Nephron progenitor cell (in vitro differentiated cells): ENCODE data around the gene AP2A2.
A peak's percentile ranks its signal among the peaks of the same experiment; 100 is the strongest.

Source experiments
- DNase-seq: peaks from one replicate; pipeline ENCODE4 v3.0.0; 2021
- H3K27ac Mint-ChIP-seq: 2 replicates; pipeline ENCODE4 v1.8.0; 2021; ENCODE audit warnings: mild to moderate bottlenecking, moderate library complexity, mixed read lengths
- H3K27me3 Mint-ChIP-seq: 2 replicates; pipeline ENCODE4 v1.8.0; 2021; ENCODE audit warnings: mild to moderate bottlenecking, low read depth, mixed read lengths; ENCODE audit not compliant: poor library complexity
- H3K36me3 Mint-ChIP-seq: 2 replicates; pipeline ENCODE4 v1.8.0; 2021; ENCODE audit warnings: low read depth, mixed read lengths
- H3K4me1 Mint-ChIP-seq: 2 replicates; pipeline ENCODE4 v1.8.0; 2021; ENCODE audit warnings: mixed read lengths
- H3K4me3 Mint-ChIP-seq: 2 replicates; pipeline ENCODE4 v1.8.0; 2021; ENCODE audit warnings: mild to moderate bottlenecking, moderate library complexity, mixed read lengths
- H3K9me3 Mint-ChIP-seq: 2 replicates; pipeline ENCODE4 v1.8.0; 2021; ENCODE audit warnings: mild to moderate bottlenecking, moderate library complexity, mixed read lengths
- CTCF ChIP-seq: fragments of 200-600 bp; sonication (generic); IDR thresholded peaks from 2 replicates; pipeline ENCODE4 v1.5.0; 2021; ENCODE audit warnings: antibody characterized with exemption

AP2A2 gene

GRCh38 chr11:1010551-1011319, 85.1 kb downstream of the AP2A2 start:
- H3K4me1 Mint-ChIP-seq: peaks cover 15% of the 10 kb centered on the region
- no peak overlapping the region for H3K4me3 Mint-ChIP-seq
- peaks cover 2% of the 10 kb centered on the region for H3K27me3 Mint-ChIP-seq
- no peak for TF ChIP-seq CTCF
- no peaks in the 10 kb centered on the region for H3K9me3 Mint-ChIP-seq
- DNase-seq: no peak
- peaks cover 15% of the 10 kb centered on the region for H3K36me3 Mint-ChIP-seq
- peak overlapping the region; percentile 22 for H3K27ac Mint-ChIP-seq

GRCh38 chr11:1011320-1011698, 85.6 kb downstream of the AP2A2 start:
- no peak for DNase-seq
- Mint-ChIP-seq H3K4me3 (no peak overlapping the region), H3K27ac (no peak overlapping the region), H3K9me3 (peaks cover under 1% of the 10 kb centered on the region), H3K27me3 (peaks cover 4% of the 10 kb centered on the region), H3K4me1 (peaks cover 9% of the 10 kb centered on the region), H3K36me3 (peaks cover 15% of the 10 kb centered on the region)
- TF ChIP-seq CTCF: no peak

- no peak for TF ChIP-seq CTCF
- Mint-ChIP-seq H3K4me3 (no peak overlapping the region), H3K27me3 (peaks cover 4% of the 10 kb centered on the region), H3K27ac (no peak overlapping the region), H3K9me3 (peaks cover 10% of the 10 kb centered on the region), H3K4me1 (no peaks in the 10 kb centered on the region), H3K36me3 (peaks cover 21% of the 10 kb centered on the region)
- no peak for DNase-seq
These were observed 86.6 kb downstream of the AP2A2 start for GRCh38 chr11:1012291-1012690.

GRCh38 chr11:1012740-1013630, 87.3 kb downstream of the AP2A2 start:
- H3K36me3 Mint-ChIP-seq: peaks cover 28% of the 10 kb centered on the region
- peaks cover 17% of the 10 kb centered on the region for H3K9me3 Mint-ChIP-seq
- H3K27me3 Mint-ChIP-seq: peaks cover 9% of the 10 kb centered on the region
- H3K27ac Mint-ChIP-seq: no peak overlapping the region
- TF ChIP-seq CTCF: no peak
- no peak overlapping the region for H3K4me3 Mint-ChIP-seq
- no peaks in the 10 kb centered on the region for H3K4me1 Mint-ChIP-seq
- no peak for DNase-seq

- no peak overlapping the region for H3K4me3 Mint-ChIP-seq
- no peak overlapping the region for H3K27ac Mint-ChIP-seq
- peaks cover 9% of the 10 kb centered on the region for H3K27me3 Mint-ChIP-seq
- H3K4me1 Mint-ChIP-seq: no peaks in the 10 kb centered on the region
- peaks cover 28% of the 10 kb centered on the region for H3K36me3 Mint-ChIP-seq
- DNase-seq: no peak
- no peak for TF ChIP-seq CTCF
- peaks cover 20% of the 10 kb centered on the region for H3K9me3 Mint-ChIP-seq
These were observed 87.9 kb downstream of the AP2A2 start for GRCh38 chr11:1013631-1013935.
